KMS-11 (cell line): ENCODE results near the gene BLOC1S1.

Experiments
- H2AFZ ChIP-seq: fragments of 200-600 bp; sonication (generic); 2 replicates; pipeline ENCODE4 v1.6.1; 2016; ENCODE audit warnings: antibody characterized with exemption, mixed run types, low read depth
- H3K27ac ChIP-seq: fragments of 200-600 bp; sonication (generic); 2 replicates; pipeline ENCODE4 v1.6.1; 2016; ENCODE audit warnings: mild to moderate bottlenecking, mixed run types
- H3K27me3 ChIP-seq: fragments of 200-600 bp; sonication (generic); 2 replicates; pipeline ENCODE4 v1.6.1; 2017; ENCODE audit warnings: mild to moderate bottlenecking, low read depth, mixed run types, moderate library complexity; ENCODE audit not compliant: insufficient read depth
- H3K36me3 ChIP-seq: fragments of 200-600 bp; sonication (generic); 2 replicates; pipeline ENCODE4 v1.6.1; 2017; ENCODE audit warnings: mild to moderate bottlenecking, mixed run types; ENCODE audit not compliant: insufficient read depth
- H3K4me1 ChIP-seq: fragments of 200-600 bp; sonication (generic); 2 replicates; pipeline ENCODE4 v1.6.1; 2016; ENCODE audit warnings: mild to moderate bottlenecking, low read depth, mixed run types; ENCODE audit not compliant: poor library complexity, severe bottlenecking
- H3K4me2 ChIP-seq: fragments of 200-600 bp; sonication (generic); 2 replicates; pipeline ENCODE4 v1.7.0; 2016; ENCODE audit warnings: mild to moderate bottlenecking, mixed run types
- H3K4me3 ChIP-seq: fragments of 200-600 bp; sonication (generic); IDR thresholded peaks from 2 replicates; pipeline ENCODE4 v1.6.1; 2017; ENCODE audit warnings: low read depth, low read length, mixed read lengths; ENCODE audit not compliant: insufficient read depth
- H3K79me2 ChIP-seq: fragments of 200-600 bp; sonication (generic); 2 replicates; pipeline ENCODE4 v1.6.1; 2016; ENCODE audit warnings: low read depth, mixed run types; ENCODE audit not compliant: insufficient read depth
- H3K9ac ChIP-seq: fragments of 200-600 bp; sonication (generic); 2 replicates; pipeline ENCODE4 v1.6.1; 2016; ENCODE audit warnings: mild to moderate bottlenecking, mixed run types
- H4K20me1 ChIP-seq: fragments of 200-600 bp; sonication (generic); 2 replicates; pipeline ENCODE4 v1.6.1; 2016; ENCODE audit warnings: mild to moderate bottlenecking, mixed run types; ENCODE audit not compliant: insufficient read depth
- CTCF ChIP-seq: fragments of 200-600 bp; sonication (generic); conservative IDR thresholded peaks from 2 replicates; pipeline ENCODE4 v1.6.1; 2017; ENCODE audit warnings: low read depth, mild to moderate bottlenecking, antibody characterized with exemption, low read length, moderate library complexity, mixed read lengths

BLOC1S1 gene

DNA sequence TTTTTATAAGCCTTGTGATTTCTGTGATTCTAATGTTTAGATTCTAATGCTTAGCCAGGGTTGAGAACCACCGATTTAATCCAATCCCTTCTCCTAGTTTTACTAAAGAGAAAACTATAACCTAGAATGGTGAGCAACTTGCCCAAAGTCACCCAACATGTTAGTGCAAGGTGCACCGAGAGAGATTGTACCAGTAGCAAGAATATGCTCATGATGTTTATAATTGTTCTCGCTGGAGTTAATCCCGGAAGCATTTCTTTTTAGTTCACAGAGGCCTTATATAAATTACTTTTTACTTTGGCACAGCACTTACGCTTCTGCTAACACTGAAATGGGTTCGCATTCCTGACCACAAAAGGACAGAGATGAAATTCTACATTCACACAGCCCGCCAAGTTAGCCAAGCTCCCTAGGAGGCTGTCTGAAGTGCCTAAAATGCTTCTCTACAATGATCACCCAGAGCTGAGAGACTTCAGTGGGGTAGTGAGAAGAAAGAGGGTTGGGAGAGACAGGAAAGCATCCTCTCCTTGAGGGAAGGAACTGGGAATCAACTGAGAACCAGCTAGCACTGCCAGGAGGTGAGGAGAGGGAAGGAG, 579 bp upstream of the BLOC1S1 start:
- TF ChIP-seq CTCF = no peak; the same call in 1 of the 2 replicates
- Histone ChIP-seq H3K9ac (peak overlapping the region; percentile 45; the same call in 1 of the 2 replicates), H3K4me1 (peaks cover 31% of the 10 kb centered on the region), H3K4me3 (peak overlapping the region; percentile 90), H4K20me1 (no peaks in the 10 kb centered on the region), H3K27me3 (peaks cover 27% of the 10 kb centered on the region; the same call in 1 of the 2 replicates), H2AFZ (peak overlapping the region; percentile 93), H3K4me2 (peak overlapping the region; percentile 77), H3K79me2 (peaks cover 10% of the 10 kb centered on the region; the same call in 1 of the 2 replicates), H3K27ac (peak overlapping the region; percentile 54; the same call in 1 of the 2 replicates), H3K36me3 (no peaks in the 10 kb centered on the region)

GRCh38 chr12:55716582-55716957, 724 bp downstream of the BLOC1S1 start:
- H2AFZ ChIP-seq = peak overlapping the region; percentile 93
- H3K36me3 ChIP-seq = no peaks in the 10 kb centered on the region
- peaks cover 14% of the 10 kb centered on the region; the same call in 1 of the 2 replicates for H3K27me3 ChIP-seq
- H3K4me2 ChIP-seq = peak overlapping the region; percentile 77
- peaks cover 10% of the 10 kb centered on the region; the same call in 1 of the 2 replicates for H3K79me2 ChIP-seq
- H3K4me1 ChIP-seq = peaks cover 45% of the 10 kb centered on the region
- H3K9ac ChIP-seq = peak overlapping the region; percentile 45; the same call in 1 of the 2 replicates
- H3K27ac ChIP-seq = peak overlapping the region; percentile 54; the same call in 1 of the 2 replicates
- H4K20me1 ChIP-seq = no peaks in the 10 kb centered on the region
- H3K4me3 ChIP-seq = peak overlapping the region; percentile 90
- no peak for TF ChIP-seq CTCF

- Histone ChIP-seq H3K4me3 (peak overlapping the region; percentile 66), H4K20me1 (no peaks in the 10 kb centered on the region), H2AFZ (peak overlapping the region; percentile 93), H3K36me3 (no peaks in the 10 kb centered on the region), H3K27me3 (peaks cover 7% of the 10 kb centered on the region; the same call in 1 of the 2 replicates), H3K9ac (peak overlapping the region; percentile 45; the same call in 1 of the 2 replicates), H3K27ac (no peak overlapping the region), H3K4me2 (peak overlapping the region; percentile 77), H3K4me1 (peaks cover 46% of the 10 kb centered on the region), H3K79me2 (peaks cover 10% of the 10 kb centered on the region; the same call in 1 of the 2 replicates)
- TF ChIP-seq CTCF = no peak
Observed at GRCh38 chr12:55717011-55718007, 1.5 kb downstream of the BLOC1S1 start.

- peaks cover 46% of the 10 kb centered on the region for H3K4me1 ChIP-seq
- no peak overlapping the region for H3K4me3 ChIP-seq
- peaks cover under 1% of the 10 kb centered on the region; the same call in 1 of the 2 replicates for H3K27me3 ChIP-seq
- H3K4me2 ChIP-seq = peak overlapping the region; percentile 77; the same call in 1 of the 2 replicates
- no peak overlapping the region for H3K9ac ChIP-seq
- H2AFZ ChIP-seq = no peak overlapping the region
- H3K79me2 ChIP-seq = peaks cover 10% of the 10 kb centered on the region; the same call in 1 of the 2 replicates
- no peak overlapping the region for H3K27ac ChIP-seq
- H4K20me1 ChIP-seq = no peaks in the 10 kb centered on the region
- H3K36me3 ChIP-seq = no peaks in the 10 kb centered on the region
- no peak for TF ChIP-seq CTCF
Observed at GRCh38 chr12:55718015-55718414, 2.2 kb downstream of the BLOC1S1 start.
